A549 (cell line): ENCODE results near the gene MAN1C1. TPM values are rescaled to one million over a fixed set of nuclear protein-coding genes. Genes with fewer than 3 reads are reported as not detected.
A peak's percentile ranks its signal among the peaks of the same experiment; 100 is the strongest.

Experiments used
- ATAC-seq, 2 experiments: fragments of 200-7000 bp in 1 of 2; fragments of >200 bp in 1 of 2; cut with Nextera tagmentation in 1 of 2; cut with Tn5 transposase in 1 of 2; 3 replicates each; pipeline versions ENCODE4 v1.8.0 to v1.9.1; 2018 to 2020; ENCODE audit warnings: mild to moderate bottlenecking in 1 of 2, moderate library complexity in 1 of 2
- CTCF ChIA-PET: fragments of 300-600 bp; sonication (Branson Sonifier 250); formaldehyde crosslinking; extraction: SDS; loops from one replicate; lab custom pipeline; 2021; ENCODE audit warnings: antibody characterized with exemption, inconsistent platforms; lab: Yijun Ruan, JAX
- POLR2A ChIA-PET: fragments of 350-600 bp; formaldehyde crosslinking; extraction: SDS; loops from one replicate; lab custom pipeline; 2021; ENCODE audit warnings: antibody characterized with exemption, inconsistent platforms; lab: Yijun Ruan, JAX
- DNase-seq, 2 experiments: peaks; one replicate each; pipeline versions ENCODE4 v3.0.0 to v3.0.0-alpha.2; 2011 to 2016; ENCODE audit warnings: low read depth in 1 of 2, low spot score in 1 of 2
- FAIRE-seq: peaks from 2 replicates; lab custom pipeline; 2011; peaks lifted over from hg19 to GRCh38; lab: Jason Lieb, UNC
- H3K27ac ChIP-seq, 2 experiments: fragments of >200 bp; sonication (Bioruptor Twin); formaldehyde crosslinking; 3 replicates each; pipeline ENCODE4 v1.5.1; 2016 to 2017
- H3K4me1 ChIP-seq: fragments of >200 bp; sonication (Bioruptor Twin); formaldehyde crosslinking; 3 replicates; pipeline ENCODE4 v1.6.1; 2016
- H3K4me2 ChIP-seq: fragments of >200 bp; sonication (Bioruptor Twin); formaldehyde crosslinking; 3 replicates; pipeline ENCODE4 v1.6.1; 2016
- H3K4me3 ChIP-seq: fragments of >200 bp; sonication (Bioruptor Twin); formaldehyde crosslinking; 3 replicates; pipeline ENCODE4 v1.5.1; 2016
- H3K9me3 ChIP-seq: fragments of >200 bp; sonication (Bioruptor Twin); formaldehyde crosslinking; 3 replicates; pipeline ENCODE4 v1.6.1; 2016
- CEBPB ChIP-seq, 2 experiments: fragments of >200 bp in 1 of 2; sonication (Bioruptor Twin) in 1 of 2; formaldehyde crosslinking in 1 of 2; IDR thresholded peaks; 2 replicates each; pipeline ENCODE4 v1.6.1; 2012 to 2016
- CHD4 ChIP-seq: fragments of 200-600 bp; sonication (generic); IDR thresholded peaks from 2 replicates; pipeline ENCODE4 v1.6.1; 2016; ENCODE audit warnings: antibody characterized with exemption, mild to moderate bottlenecking, borderline replicate concordance
- EHF ChIP-seq: fragments of 250-450 bp; sonication (Bioruptor Pico); IDR thresholded peaks from 2 replicates; pipeline ENCODE4 v1.5.0; 2020; ENCODE audit warnings: mild to moderate bottlenecking
- EHMT2 ChIP-seq: fragments of 200-600 bp; sonication (generic); IDR thresholded peaks from 2 replicates; pipeline ENCODE4 v1.6.1; 2016; ENCODE audit warnings: antibody characterized with exemption, low read depth, mild to moderate bottlenecking, moderate library complexity
- ELK1 ChIP-seq: fragments of 150-350 bp; IDR thresholded peaks from 2 replicates; pipeline ENCODE4 v1.6.1; 2014; ENCODE audit warnings: low read depth, mild to moderate bottlenecking, low read length
- FOSB ChIP-seq: fragments of 250-450 bp; sonication (Bioruptor Pico); IDR thresholded peaks from 2 replicates; pipeline ENCODE4 v1.5.0; 2020; ENCODE audit warnings: mild to moderate bottlenecking, moderate library complexity
- GATA3 ChIP-seq: IDR thresholded peaks from 2 replicates; pipeline ENCODE4 v1.6.1; 2012; ENCODE audit warnings: borderline replicate concordance
- JUN ChIP-seq, 2 experiments: fragments of >200 bp; sonication (Bioruptor Twin); formaldehyde crosslinking; IDR thresholded peaks; 2 replicates in 1 of 2; 3 replicates in 1 of 2; pipeline ENCODE4 v1.6.1; 2016 to 2017
- JUNB ChIP-seq: fragments of >200 bp; sonication (Bioruptor Twin); formaldehyde crosslinking; IDR thresholded peaks from 2 replicates; pipeline ENCODE4 v1.6.1; 2016
- MYC ChIP-seq: IDR thresholded peaks from 2 replicates; pipeline ENCODE4 v1.6.1; 2012; ENCODE audit warnings: mild to moderate bottlenecking, inconsistent platforms, low read length, improper control_type of control experiment, borderline replicate concordance
- NPAS2 ChIP-seq: fragments of 250-450 bp; sonication (Bioruptor Pico); IDR thresholded peaks from 2 replicates; pipeline ENCODE4 v1.8.0; 2022; ENCODE audit warnings: mild to moderate bottlenecking, moderate library complexity, borderline replicate concordance
- POLR2AphosphoS2 ChIP-seq: conservative IDR thresholded peaks from 2 replicates; pipeline ENCODE4 v1.6.1; 2012; ENCODE audit warnings: low read length, improper control_type of control experiment, inconsistent platforms
- RAD21 ChIP-seq, 2 experiments: fragments of >200 bp in 1 of 2; sonication (Bioruptor Twin) in 1 of 2; formaldehyde crosslinking in 1 of 2; IDR thresholded peaks in 1 of 2; conservative IDR thresholded peaks in 1 of 2; 2 replicates in 1 of 2; 3 replicates in 1 of 2; pipeline ENCODE4 v1.6.1; 2012 to 2018; ENCODE audit warnings: inconsistent platforms in 1 of 2
- RARB ChIP-seq: fragments of 250-450 bp; sonication (Bioruptor Pico); IDR thresholded peaks from 2 replicates; pipeline ENCODE4 v1.8.0; 2021; ENCODE audit warnings: mild to moderate bottlenecking, moderate library complexity
- RNF2 ChIP-seq: fragments of 200-600 bp; sonication (generic); IDR thresholded peaks from 2 replicates; pipeline ENCODE4 v1.6.1; 2016; ENCODE audit warnings: low read depth, mild to moderate bottlenecking, antibody characterized with exemption, moderate library complexity, borderline replicate concordance
- SMC3 ChIP-seq: fragments of >200 bp; sonication (Bioruptor Twin); formaldehyde crosslinking; IDR thresholded peaks from 3 replicates; pipeline ENCODE4 v1.6.1; 2018; ENCODE audit warnings: inconsistent platforms
- SREBF2 ChIP-seq: fragments of 450-650 bp; IDR thresholded peaks from 2 replicates; pipeline ENCODE4 v1.6.1; 2014; ENCODE audit warnings: mild to moderate bottlenecking, moderate library complexity
- USF2 ChIP-seq: fragments of 450-650 bp; IDR thresholded peaks from 2 replicates; pipeline ENCODE4 v1.6.1; 2014; ENCODE audit warnings: antibody characterized with exemption
- WGBS: methylation state at CpG from one replicate; pipeline ENCODE4 v1.1.6; 2017; ENCODE audit errors: missing lambda C conversion rate; 5-methylcytosine and 5-hydroxymethylcytosine counted together
- polyA plus RNA-seq, 4 experiments: library from polyadenylated mRNA; depleted of rRNA in 3 of 4; stranded (reverse); fragments of >200 nt; fragmentation: RNase III in 1 of 4; extraction: RNeasy Plus Mini Kit Qiagen cat#74134 plus additional on column Dnase treatment in 1 of 4; gene quantifications; 2 replicates in 3 of 4; 3 replicates in 1 of 4; pipeline ENCODE4 v1.2.3, GENCODE V29; 2011 to 2017
- TF ChIP-seq, protein P1 (sequence below): IDR thresholded peaks from 2 replicates; pipeline ENCODE4 v1.6.1; 2012
- TF ChIP-seq, protein P2 (sequence below): fragments of >200 bp; sonication (Bioruptor Twin); formaldehyde crosslinking; IDR thresholded peaks from 3 replicates; pipeline ENCODE4 v1.5.1; 2016

MAN1C1 gene
- polyA plus RNA-seq, 2 of the 4 experiments (the other 2 are of a cell fraction): 0.22 to 0.27 TPM

- no peak overlapping the region for H3K4me3 ChIP-seq
- POLR2A ChIA-PET: no interaction called here
- DNase-seq (no peak), ATAC-seq (no peak), FAIRE-seq (no peak)
- H3K4me2 ChIP-seq: no peak overlapping the region
- CTCF ChIA-PET: interaction anchor here (0.6 to 2.6 kb wide), 2 partner anchors 13 to 134 kb away, joined by 3 to 9 read pairs; no protein-coding TSS in a partner anchor
- 76% methylated on average over 5 of the region's 7 CpGs for WGBS
- no peaks in the 10 kb centered on the region for H3K9me3 ChIP-seq
- TF ChIP-seq RNF2: no peak
- no peak for TF ChIP-seq EHMT2
- no peak for TF ChIP-seq EHF (CRISPR knock-in tag)
- TF ChIP-seq NPAS2 (CRISPR knock-in tag): no peak
- no peak for TF ChIP-seq CEBPB (IDR thresholded peaks at IDR 0.05)
- TF ChIP-seq ELK1: no peak
- TF ChIP-seq MYC: no peak
- no peak for TF ChIP-seq POLR2AphosphoS2
- TF ChIP-seq FOSB (CRISPR knock-in tag): no peak
- H3K4me1 ChIP-seq: no peaks in the 10 kb centered on the region
- H3K27ac ChIP-seq: no peak overlapping the region
Measured at GRCh38 chr1:25742316-25742715, 125.7 kb downstream of the MAN1C1 start.

- CTCF ChIA-PET: interaction anchor here (0.6 to 2.6 kb wide), 8 partner anchors 9 to 223 kb away, joined by 3 to 9 read pairs (median 3); no protein-coding TSS in a partner anchor
- TF ChIP-seq, protein P1, sequence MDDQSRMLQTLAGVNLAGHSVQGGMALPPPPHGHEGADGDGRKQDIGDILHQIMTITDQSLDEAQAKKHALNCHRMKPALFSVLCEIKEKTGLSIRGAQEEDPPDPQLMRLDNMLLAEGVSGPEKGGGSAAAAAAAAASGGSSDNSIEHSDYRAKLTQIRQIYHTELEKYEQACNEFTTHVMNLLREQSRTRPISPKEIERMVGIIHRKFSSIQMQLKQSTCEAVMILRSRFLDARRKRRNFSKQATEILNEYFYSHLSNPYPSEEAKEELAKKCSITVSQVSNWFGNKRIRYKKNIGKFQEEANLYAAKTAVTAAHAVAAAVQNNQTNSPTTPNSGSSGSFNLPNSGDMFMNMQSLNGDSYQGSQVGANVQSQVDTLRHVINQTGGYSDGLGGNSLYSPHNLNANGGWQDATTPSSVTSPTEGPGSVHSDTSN: no peak
- no peak for TF ChIP-seq USF2
- TF ChIP-seq CHD4: no peak
- TF ChIP-seq RARB (CRISPR knock-in tag): no peak
- TF ChIP-seq, all 56 proteins: peak for 0
- H3K4me3 ChIP-seq: no peak overlapping the region
- FAIRE-seq (no peak), ATAC-seq (no peak), DNase-seq (no peak)
- 0 out of 6 replicates have a peak overlapping the region, but pooled peaks of 1 of the 2 experiments have one; percentile 28 for H3K27ac ChIP-seq
- POLR2A ChIA-PET: no interaction called here
- no peak overlapping the region for H3K4me2 ChIP-seq
- WGBS: 87% methylated on average over 14 of the region's 17 CpGs
- H3K4me1 ChIP-seq: no peaks in the 10 kb centered on the region
- no peaks in the 10 kb centered on the region for H3K9me3 ChIP-seq
Measured at GRCh38 chr1:25743164-25744139, 126.9 kb downstream of the MAN1C1 start.

GRCh38 chr1:25744140-25744581 lies 127.6 kb downstream of the MAN1C1 start:
- POLR2A ChIA-PET: no interaction called here
- 44% methylated on average over 8 of the region's 8 CpGs for WGBS
- no peak for TF ChIP-seq JUN (IDR thresholded peaks at IDR 0.05)
- no peak for TF ChIP-seq JUNB
- no peak for TF ChIP-seq GATA3
- no peak for TF ChIP-seq SREBF2
- TF ChIP-seq, protein P2, sequence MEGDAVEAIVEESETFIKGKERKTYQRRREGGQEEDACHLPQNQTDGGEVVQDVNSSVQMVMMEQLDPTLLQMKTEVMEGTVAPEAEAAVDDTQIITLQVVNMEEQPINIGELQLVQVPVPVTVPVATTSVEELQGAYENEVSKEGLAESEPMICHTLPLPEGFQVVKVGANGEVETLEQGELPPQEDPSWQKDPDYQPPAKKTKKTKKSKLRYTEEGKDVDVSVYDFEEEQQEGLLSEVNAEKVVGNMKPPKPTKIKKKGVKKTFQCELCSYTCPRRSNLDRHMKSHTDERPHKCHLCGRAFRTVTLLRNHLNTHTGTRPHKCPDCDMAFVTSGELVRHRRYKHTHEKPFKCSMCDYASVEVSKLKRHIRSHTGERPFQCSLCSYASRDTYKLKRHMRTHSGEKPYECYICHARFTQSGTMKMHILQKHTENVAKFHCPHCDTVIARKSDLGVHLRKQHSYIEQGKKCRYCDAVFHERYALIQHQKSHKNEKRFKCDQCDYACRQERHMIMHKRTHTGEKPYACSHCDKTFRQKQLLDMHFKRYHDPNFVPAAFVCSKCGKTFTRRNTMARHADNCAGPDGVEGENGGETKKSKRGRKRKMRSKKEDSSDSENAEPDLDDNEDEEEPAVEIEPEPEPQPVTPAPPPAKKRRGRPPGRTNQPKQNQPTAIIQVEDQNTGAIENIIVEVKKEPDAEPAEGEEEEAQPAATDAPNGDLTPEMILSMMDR: peak; percentile 19; the same call in 2 of the 3 replicates
- TF ChIP-seq RAD21 (conservative IDR thresholded peaks at IDR 0.05 in 1 of 2, IDR thresholded peaks at IDR 0.05 in 1 of 2): peak; percentile 49; a peak in 4 of 5 replicates
- TF ChIP-seq SMC3: peak; percentile 31; the same call in 1 of the 3 replicates
- TF ChIP-seq EHMT2: no peak
- TF ChIP-seq, all 56 proteins: peak for 3
- no peak overlapping the region for H3K4me2 ChIP-seq
- ATAC-seq: peak; percentile 92 to 94
- CTCF ChIA-PET: interaction anchor here (0.8 to 2.6 kb wide), 7 partner anchors 10 to 223 kb away, joined by 3 to 9 read pairs (median 3); no protein-coding TSS in a partner anchor
- H3K4me3 ChIP-seq: no peak overlapping the region
- DNase-seq: peak; percentile 27 to 39
- H3K27ac ChIP-seq: 0 out of 6 replicates have a peak overlapping the region, but pooled peaks of 1 of the 2 experiments have one; percentile 28
- no peaks in the 10 kb centered on the region for H3K9me3 ChIP-seq
- no peak for FAIRE-seq
- H3K4me1 ChIP-seq: no peaks in the 10 kb centered on the region
